H1 (cell line): Measurements from ENCODE around the gene HHIP. TPM values are rescaled to one million over a fixed set of nuclear protein-coding genes. Genes with fewer than 3 reads are reported as not detected.
A peak's percentile ranks its signal among the peaks of the same experiment; 100 is the strongest.

Experiments
- CTCF ChIA-PET: fragments of 300-600 bp; sonication (Branson Sonifier 250); formaldehyde crosslinking; loops from one replicate; lab custom pipeline; 2021; ENCODE audit not compliant: partially characterized antibody; lab: Charles Lee
- POLR2A ChIA-PET: fragments of 300-600 bp; sonication (Branson Sonifier 250); formaldehyde crosslinking; loops from one replicate; lab custom pipeline; 2021; ENCODE audit warnings: inconsistent platforms; ENCODE audit not compliant: partially characterized antibody; lab: Charles Lee
- DNase-seq, 2 experiments: peaks; one replicate each; pipeline versions ENCODE4 v3.0.0 to v3.0.0-alpha.2; 2010 to 2022; ENCODE audit warnings: low spot score in 2 of 2, low read depth in 1 of 2, mixed read lengths in 1 of 2
- FAIRE-seq: peaks from 2 replicates; lab custom pipeline; 2011; peaks lifted over from hg19 to GRCh38; lab: Jason Lieb, UNC
- H2AFZ ChIP-seq: 2 replicates; pipeline ENCODE4 v1.8.1; 2012; ENCODE audit warnings: low read length, inconsistent platforms
- H2AK5ac ChIP-seq: 2 replicates; pipeline ENCODE4 v1.6.1; 2013; ENCODE audit warnings: low read depth, low read length
- H2BK120ac ChIP-seq: replicated peaks from 2 replicates; pipeline ENCODE3; 2013; ENCODE audit warnings: low read depth, low read length, inconsistent platforms
- H2BK12ac ChIP-seq: 2 replicates; pipeline ENCODE4 v1.6.1; 2013; ENCODE audit warnings: low read depth, low read length
- H2BK15ac ChIP-seq: 2 replicates; pipeline ENCODE4 v1.6.1; 2013; ENCODE audit warnings: low read length
- H2BK20ac ChIP-seq: 2 replicates; pipeline ENCODE4 v1.6.1; 2013; ENCODE audit warnings: low read length
- H2BK5ac ChIP-seq: 2 replicates; pipeline ENCODE4 v1.6.1; 2013; ENCODE audit warnings: low read depth, low read length
- H3K14ac ChIP-seq: 2 replicates; pipeline ENCODE4 v1.6.1; 2013; ENCODE audit warnings: inconsistent platforms; ENCODE audit not compliant: insufficient read length
- H3K18ac ChIP-seq: 2 replicates; pipeline ENCODE4 v1.6.1; 2013; ENCODE audit warnings: low read length; ENCODE audit errors: extremely low read depth
- H3K23ac ChIP-seq: 2 replicates; pipeline ENCODE4 v1.6.1; 2013; ENCODE audit warnings: inconsistent platforms; ENCODE audit not compliant: insufficient read length
- H3K23me2 ChIP-seq: 2 replicates; pipeline ENCODE4 v1.6.1; 2013; ENCODE audit warnings: low read depth, low read length
- H3K27ac ChIP-seq: 2 replicates; pipeline ENCODE4 v1.6.1; 2011; ENCODE audit warnings: low read depth, low read length, inconsistent platforms
- H3K27me3 ChIP-seq, 4 experiments: replicated peaks in 1 of 4; 1 replicate in 1 of 4; 2 replicates in 3 of 4; pipeline versions ENCODE4 v1.6.1 to v1.8.1; 2011 to 2013; ENCODE audit warnings: low read length in 3 of 4, mild to moderate bottlenecking in 3 of 4, inconsistent platforms in 2 of 4, mixed read lengths in 2 of 4, moderate library complexity in 1 of 4; ENCODE audit not compliant: control insufficient read depth in 3 of 4, insufficient read depth in 3 of 4; ENCODE audit errors: extremely low read depth in 1 of 4
- H3K36me3 ChIP-seq, 4 experiments: 2 replicates each; pipeline versions ENCODE4 v1.6.1 to v1.8.1; 2011 to 2013; ENCODE audit warnings: mild to moderate bottlenecking in 4 of 4, low read length in 3 of 4, moderate library complexity in 2 of 4, control low read depth in 1 of 4, inconsistent platforms in 1 of 4; ENCODE audit not compliant: insufficient read depth in 4 of 4, control insufficient read depth in 2 of 4
- H3K4ac ChIP-seq: replicated peaks from 2 replicates; pipeline ENCODE3; 2013; ENCODE audit warnings: low read length, low read depth, mixed read lengths, inconsistent platforms; ENCODE audit not compliant: insufficient read length
- H3K4me1 ChIP-seq, 4 experiments: replicated peaks in 1 of 4; 1 replicate in 1 of 4; 2 replicates in 3 of 4; pipeline versions ENCODE4 v1.6.1 to v1.8.1; 2011 to 2013; ENCODE audit warnings: low read length in 3 of 4, inconsistent platforms in 2 of 4, mixed read lengths in 1 of 4; ENCODE audit not compliant: insufficient read depth in 4 of 4, control insufficient read depth in 3 of 4
- H3K4me2 ChIP-seq, 2 experiments: 2 replicates each; pipeline versions ENCODE4 v1.6.1 to v1.8.1; 2011 to 2013; ENCODE audit warnings: low read depth in 2 of 2, low read length in 2 of 2, control low read depth in 1 of 2, inconsistent platforms in 1 of 2, mild to moderate bottlenecking in 1 of 2; ENCODE audit not compliant: insufficient read depth in 1 of 2
- H3K4me3 ChIP-seq, 4 experiments: fragments of 200-600, 300-600 bp in 1 of 4; sonication (generic), shearing (Covaris generic), sonication (Bioruptor Twin) in 1 of 4; 2 replicates each; pipeline versions ENCODE4 v1.5.1 to v1.8.1; 2011 to 2016; ENCODE audit warnings: low read length in 4 of 4, low read depth in 3 of 4, control low read depth in 2 of 4, inconsistent platforms in 2 of 4, mild to moderate bottlenecking in 2 of 4, mixed read lengths in 1 of 4, moderate library complexity in 1 of 4; ENCODE audit not compliant: insufficient read depth in 2 of 4; ENCODE audit errors: extremely low read depth in 1 of 4
- H3K56ac ChIP-seq: replicated peaks from 2 replicates; pipeline ENCODE3; 2013; ENCODE audit warnings: low read depth, mild to moderate bottlenecking, mixed read lengths, low read length, inconsistent platforms; ENCODE audit not compliant: insufficient read length
- H3K79me1 ChIP-seq: 2 replicates; pipeline ENCODE4 v1.6.1; 2013; ENCODE audit warnings: low read depth, low read length, control low read depth
- H3K79me2 ChIP-seq, 2 experiments: 2 replicates each; pipeline versions ENCODE4 v1.6.1 to v1.8.1; 2012 to 2013; ENCODE audit warnings: low read length in 2 of 2, mild to moderate bottlenecking in 2 of 2, inconsistent platforms in 1 of 2; ENCODE audit not compliant: insufficient read depth in 2 of 2, control insufficient read depth in 1 of 2
- H3K9ac ChIP-seq, 4 experiments: replicated peaks in 1 of 4; 1 replicate in 1 of 4; 2 replicates in 3 of 4; pipeline versions ENCODE4 v1.6.1 to v1.8.1; 2011 to 2013; ENCODE audit warnings: low read depth in 3 of 4, low read length in 3 of 4, control low read depth in 2 of 4, mild to moderate bottlenecking in 2 of 4, moderate library complexity in 2 of 4, inconsistent platforms in 1 of 4; ENCODE audit errors: extremely low read depth in 1 of 4
- H3K9me3 ChIP-seq, 2 experiments: 2 replicates each; pipeline versions ENCODE4 v1.6.1 to v1.8.1; 2012 to 2013; ENCODE audit warnings: mild to moderate bottlenecking in 2 of 2, moderate library complexity in 2 of 2, control low read depth in 1 of 2, inconsistent platforms in 1 of 2, low read depth in 1 of 2, low read length in 1 of 2, mixed read lengths in 1 of 2; ENCODE audit not compliant: insufficient read depth in 2 of 2
- H4K20me1 ChIP-seq, 2 experiments: replicated peaks in 1 of 2; 2 replicates each; pipeline versions ENCODE3 to v1.8.1; 2011 to 2013; ENCODE audit warnings: inconsistent platforms in 2 of 2, low read length in 2 of 2, mild to moderate bottlenecking in 1 of 2; ENCODE audit not compliant: insufficient read depth in 2 of 2, control insufficient read depth in 1 of 2
- H4K5ac ChIP-seq: 2 replicates; pipeline ENCODE4 v1.6.1; 2013; ENCODE audit warnings: low read length, low read depth, mixed read lengths, inconsistent platforms; ENCODE audit not compliant: insufficient read length
- H4K8ac ChIP-seq: 2 replicates; pipeline ENCODE4 v1.8.0; 2013; ENCODE audit warnings: mild to moderate bottlenecking, moderate library complexity, low read length, inconsistent platforms; ENCODE audit not compliant: insufficient read depth; ENCODE audit errors: extremely low read depth
- H4K91ac ChIP-seq: replicated peaks from 2 replicates; pipeline ENCODE3; 2013; ENCODE audit warnings: low read length, mixed read lengths, inconsistent platforms; ENCODE audit not compliant: insufficient read length
- ASH2L ChIP-seq: fragments of 200-600, 300-600 bp; sonication (generic); IDR thresholded peaks from one replicate; pipeline ENCODE4 v1.7.1; 2017; ENCODE audit warnings: low read length
- CEBPB ChIP-seq: IDR thresholded peaks from 2 replicates; pipeline ENCODE4 v1.6.1; 2012; ENCODE audit warnings: low read depth, low read length
- CTBP2 ChIP-seq: IDR thresholded peaks from 2 replicates; pipeline ENCODE4 v1.7.0; 2011; ENCODE audit warnings: borderline replicate concordance, mild to moderate bottlenecking, moderate library complexity, mixed read lengths, low read length; ENCODE audit not compliant: insufficient read depth, insufficient read length
- EZH2 ChIP-seq: fragments of 200-600 bp; sonication (generic); IDR thresholded peaks from 2 replicates; pipeline ENCODE4 v1.7.1; 2012; ENCODE audit warnings: low read depth, mild to moderate bottlenecking, moderate library complexity, low read length, inconsistent platforms; ENCODE audit not compliant: severe bottlenecking
- GTF2F1 ChIP-seq: IDR thresholded peaks from 2 replicates; pipeline ENCODE4 v1.6.1; 2012; ENCODE audit warnings: low read depth, low read length, improper control_type of control experiment, borderline replicate concordance
- JUN ChIP-seq: IDR thresholded peaks from 2 replicates; pipeline ENCODE4 v1.6.1; 2011; ENCODE audit warnings: low read depth, mild to moderate bottlenecking, improper control_type of control experiment, low read length
- POLR2AphosphoS5 ChIP-seq: IDR thresholded peaks from 2 replicates; pipeline ENCODE4 v1.6.1; 2011; ENCODE audit warnings: low read depth, low read length
- POU5F1 ChIP-seq: IDR thresholded peaks from 2 replicates; pipeline ENCODE4 v1.6.1; 2011; ENCODE audit warnings: low read depth, mild to moderate bottlenecking, low read length, moderate library complexity
- RAD21 ChIP-seq, 2 experiments: IDR thresholded peaks in 1 of 2; conservative IDR thresholded peaks in 1 of 2; 2 replicates each; pipeline ENCODE4 v1.6.1; 2011; ENCODE audit warnings: low read depth in 2 of 2, low read length in 2 of 2, improper control_type of control experiment in 1 of 2, inconsistent platforms in 1 of 2, mild to moderate bottlenecking in 1 of 2, moderate library complexity in 1 of 2
- SIN3A ChIP-seq, 2 experiments: IDR thresholded peaks in 1 of 2; conservative IDR thresholded peaks in 1 of 2; 2 replicates each; pipeline ENCODE4 v1.6.1; 2011 to 2012; ENCODE audit warnings: low read length in 2 of 2, improper control_type of control experiment in 1 of 2, low read depth in 1 of 2, mild to moderate bottlenecking in 1 of 2
- SIX5 ChIP-seq: IDR thresholded peaks from 2 replicates; pipeline ENCODE4 v1.6.1; 2011; ENCODE audit warnings: mild to moderate bottlenecking, low read depth, low read length
- SRF ChIP-seq: IDR thresholded peaks from 2 replicates; pipeline ENCODE4 v1.6.1; 2011; ENCODE audit warnings: mild to moderate bottlenecking, low read depth, low read length, moderate library complexity
- WGBS, 2 experiments: shearing (Covaris generic) in 1 of 2; methylation state at CpG; one replicate each; pipeline versions ENCODE4 v1.1.6 to v1.1.7; 2013 to 2015; ENCODE audit warnings: low lambda C conversion rate in 2 of 2, mixed read lengths in 2 of 2, inconsistent platforms in 1 of 2, low coverage in 1 of 2, missing lambda C conversion rate in 1 of 2; ENCODE audit not compliant: insufficient replicate concordance in 2 of 2, insufficient coverage in 1 of 2, insufficient read length in 1 of 2; ENCODE audit errors: extremely low coverage in 1 of 2, missing lambda C conversion rate in 1 of 2; 5-methylcytosine and 5-hydroxymethylcytosine counted together
- polyA plus RNA-seq, 7 experiments: library from polyadenylated mRNA; depleted of rRNA in 3 of 7; stranded (reverse) in 5 of 7; unstranded in 2 of 7; fragments of >200 nt in 5 of 7; fragments of 200-250 nt in 2 of 7; gene quantifications; 1 replicate in 5 of 7; 2 replicates in 1 of 7; 4 replicates in 1 of 7; pipeline versions ENCODE4 v1.2.1 to v1.2.3, GENCODE V29; 2011 to 2013; ENCODE audit warnings: missing spikeins in 2 of 7, mixed read lengths in 2 of 7
- total RNA-seq: library from RNA; stranded (reverse); fragmentation: NEBNext Ultra II Directional; extraction: Animal tissue kit (Norgen Biotek cat#: 25700); gene quantifications from 2 replicates; pipeline ENCODE4 v1.2.1, GENCODE V29; 2021
- TF ChIP-seq, protein P1 (sequence below): IDR thresholded peaks from 2 replicates; pipeline ENCODE4 v1.6.1; 2011; ENCODE audit warnings: low read length, improper control_type of control experiment

HHIP gene
- total and polyA plus RNA-seq, 2 of the 8 experiments (the other 6 are each of a cell fraction or from before 2014, with no cell fraction given), result 0.05 to 1.3 TPM

GRCh38 chr4:144729175-144729574 is 83.2 kb downstream of the HHIP start:
- WGBS, 2 experiments, result 97% methylated on average over 2 of the region's 2 CpGs; no CpG with 5 or more reads in 1 of the 2 experiments

More at GRCh38 chr4:144729175-144729574, 83.2 kb downstream of the HHIP start:
- ChIA-PET POLR2A (no interaction called here), CTCF (no interaction called here)
- Histone ChIP-seq H3K9ac (peak overlapping the region in 1 of 4 experiments; percentile 31; a peak in 2 of 7 replicates), H3K27ac (no peak overlapping the region), H3K79me2 (no peaks in the 10 kb centered on the region), H2BK12ac (no peak overlapping the region), H3K4ac (no peak overlapping the region), H3K36me3 (no peaks in the 10 kb centered on the region), H2BK20ac (no peak overlapping the region), H2BK120ac (no peak overlapping the region), H2BK5ac (no peak overlapping the region), H3K14ac (no peak overlapping the region), H3K56ac (no peak overlapping the region), H3K4me3 (no peak overlapping the region), H2BK15ac (no peak overlapping the region), H3K23ac (no peak overlapping the region), H2AFZ (no peak overlapping the region), H3K9me3 (no peaks in the 10 kb centered on the region), H3K23me2 (no peaks in the 10 kb centered on the region; the same call in 1 of the 2 replicates), H4K20me1 (no peaks in the 10 kb centered on the region), H3K18ac (no peak overlapping the region), H2AK5ac (no peak overlapping the region), H4K8ac (no peak overlapping the region), H3K27me3 (no peaks in the 10 kb centered on the region), H4K91ac (no peak overlapping the region), H3K4me1 (peaks cover 0 to 3% (median 0%) of the 10 kb centered on the region in 4 experiments; a peak in 1 of 7 replicates), H3K4me2 (no peak overlapping the region), H3K79me1 (no peaks in the 10 kb centered on the region), H4K5ac (no peak overlapping the region)
- no peak for DNase-seq
- TF ChIP-seq SRF, result no peak
- TF ChIP-seq SIX5, result no peak
- TF ChIP-seq SIN3A (conservative IDR thresholded peaks at IDR 0.05 in 1 of 2, IDR thresholded peaks at IDR 0.05 in 1 of 2; ENCODE audit: low read depth in 1 of 2, low read length in 2 of 2), result no peak
- TF ChIP-seq ASH2L, result no peak
- TF ChIP-seq POLR2AphosphoS5, result no peak
- TF ChIP-seq, protein P1, sequence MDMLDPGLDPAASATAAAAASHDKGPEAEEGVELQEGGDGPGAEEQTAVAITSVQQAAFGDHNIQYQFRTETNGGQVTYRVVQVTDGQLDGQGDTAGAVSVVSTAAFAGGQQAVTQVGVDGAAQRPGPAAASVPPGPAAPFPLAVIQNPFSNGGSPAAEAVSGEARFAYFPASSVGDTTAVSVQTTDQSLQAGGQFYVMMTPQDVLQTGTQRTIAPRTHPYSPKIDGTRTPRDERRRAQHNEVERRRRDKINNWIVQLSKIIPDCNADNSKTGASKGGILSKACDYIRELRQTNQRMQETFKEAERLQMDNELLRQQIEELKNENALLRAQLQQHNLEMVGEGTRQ, result no peak
- no peak for TF ChIP-seq CEBPB
- TF ChIP-seq CTBP2, result no peak
- TF ChIP-seq POU5F1, result no peak
- TF ChIP-seq EZH2, result no peak
- no peak for TF ChIP-seq GTF2F1
- TF ChIP-seq RAD21 (IDR thresholded peaks at IDR 0.05 in 1 of 2, conservative IDR thresholded peaks at IDR 0.05 in 1 of 2; ENCODE audit: low read depth in 2 of 2, low read length in 2 of 2), result no peak
- no peak for TF ChIP-seq JUN
- FAIRE-seq, result no peak
